Lower leg skin (tissue), 4 donors: ENCODE results near the gene BPI. TPM values are rescaled to one million over a fixed set of nuclear protein-coding genes. Genes with fewer than 3 reads are reported as not detected.

ENCODE experiments used
- DNase-seq, 2 donors: peaks; one replicate each; pipeline ENCODE4 v3.0.0-alpha.2; 2019; ENCODE audit warnings: low spot score in 2 of 2
- H3K4me3 ChIP-seq: fragments of 200-600 bp; sonication (generic); 2 replicates; pipeline ENCODE4 v1.5.1; 2017; ENCODE audit warnings: mild to moderate bottlenecking, low read depth; ENCODE audit not compliant: poor library complexity, severe bottlenecking
- POLR2A ChIP-seq, 2 donors: fragments of 450-650 bp; IDR thresholded peaks; one replicate each; pipeline ENCODE4 v1.6.1; 2016 to 2017; ENCODE audit warnings: antibody characterized with exemption in 2 of 2, mild to moderate bottlenecking in 1 of 2, moderate library complexity in 1 of 2
- WGBS, 2 donors: methylation state at CpG; one replicate each; pipeline ENCODE4 v1.1.5; 2018; 5-methylcytosine and 5-hydroxymethylcytosine counted together
- intact Hi-C: fragments of 100-400 bp; cut with DNase I; formaldehyde crosslinking; loops from one replicate; pipeline ENCODE4 v1.15.0; 2023; ENCODE audit warnings: low total_unique reads
- total RNA-seq, 4 donors: library from RNA; depleted of rRNA; stranded (reverse); fragments of >200 nt; gene quantifications; one replicate each; pipeline ENCODE4 v1.1.0, GENCODE V29; 2016
- TF ChIP-seq, protein P1 (sequence below), 3 donors: fragments of 450-650 bp; IDR thresholded peaks; one replicate each; pipeline ENCODE4 v1.5.1; 2016; ENCODE audit warnings: antibody characterized with exemption in 3 of 3, mild to moderate bottlenecking in 3 of 3, moderate library complexity in 2 of 3

The BPI gene
- total RNA-seq, 4 donors from 2014 or later = not detected

- WGBS, 2 donors = 81 to 82% methylated on average over 7 of the region's 7 CpGs
- H3K4me3 ChIP-seq = no peak overlapping the region
- TF ChIP-seq, protein P1, sequence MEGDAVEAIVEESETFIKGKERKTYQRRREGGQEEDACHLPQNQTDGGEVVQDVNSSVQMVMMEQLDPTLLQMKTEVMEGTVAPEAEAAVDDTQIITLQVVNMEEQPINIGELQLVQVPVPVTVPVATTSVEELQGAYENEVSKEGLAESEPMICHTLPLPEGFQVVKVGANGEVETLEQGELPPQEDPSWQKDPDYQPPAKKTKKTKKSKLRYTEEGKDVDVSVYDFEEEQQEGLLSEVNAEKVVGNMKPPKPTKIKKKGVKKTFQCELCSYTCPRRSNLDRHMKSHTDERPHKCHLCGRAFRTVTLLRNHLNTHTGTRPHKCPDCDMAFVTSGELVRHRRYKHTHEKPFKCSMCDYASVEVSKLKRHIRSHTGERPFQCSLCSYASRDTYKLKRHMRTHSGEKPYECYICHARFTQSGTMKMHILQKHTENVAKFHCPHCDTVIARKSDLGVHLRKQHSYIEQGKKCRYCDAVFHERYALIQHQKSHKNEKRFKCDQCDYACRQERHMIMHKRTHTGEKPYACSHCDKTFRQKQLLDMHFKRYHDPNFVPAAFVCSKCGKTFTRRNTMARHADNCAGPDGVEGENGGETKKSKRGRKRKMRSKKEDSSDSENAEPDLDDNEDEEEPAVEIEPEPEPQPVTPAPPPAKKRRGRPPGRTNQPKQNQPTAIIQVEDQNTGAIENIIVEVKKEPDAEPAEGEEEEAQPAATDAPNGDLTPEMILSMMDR (IDR thresholded peaks at IDR 0.05) = no peak
- TF ChIP-seq POLR2A (IDR thresholded peaks at IDR 0.05) = no peak
- intact Hi-C loops = no loop called here
- no peak for DNase-seq
Observed at GRCh38 chr20:38358556-38358955, 54.6 kb downstream of the BPI start.

GRCh38 chr20:38363004-38363747, 59.2 kb downstream of the BPI start:
- intact Hi-C loops = no loop called here
- DNase-seq = no peak
- TF ChIP-seq, protein P1 (IDR thresholded peaks at IDR 0.05) = no peak
- no peak for TF ChIP-seq POLR2A (IDR thresholded peaks at IDR 0.05)
- WGBS, 2 donors = 87 to 95% methylated on average over 8 of the region's 8 CpGs
- H3K4me3 ChIP-seq = no peak overlapping the region

DNA sequence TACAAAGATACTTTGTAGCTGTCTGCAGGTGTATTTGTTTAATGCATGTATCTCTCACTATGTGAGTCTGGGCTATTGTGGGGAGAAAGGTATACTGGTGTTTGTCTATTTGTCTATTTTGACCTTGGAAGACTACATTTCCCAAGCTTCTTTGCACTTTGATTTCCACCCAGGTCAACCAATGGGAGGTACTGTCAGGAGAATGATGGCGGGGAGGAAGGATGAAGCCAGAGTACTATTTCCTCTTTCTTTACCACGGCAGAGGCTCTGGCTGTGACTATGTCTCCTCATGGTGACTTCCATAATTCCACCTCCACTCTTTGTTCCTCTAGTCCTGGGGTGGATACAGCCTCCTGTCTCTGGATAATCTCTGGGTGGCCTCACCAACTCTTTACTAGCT, 65.4 kb downstream of the BPI start:
- WGBS, 2 donors = 48 to 49% methylated on average over 2 of the region's 2 CpGs
- intact Hi-C loops = no loop called here
- TF ChIP-seq, protein P1 (IDR thresholded peaks at IDR 0.05) = no peak
- no peak for TF ChIP-seq POLR2A (IDR thresholded peaks at IDR 0.05)
- no peak overlapping the region for H3K4me3 ChIP-seq
- DNase-seq = no peak

- intact Hi-C loops = no loop called here
- no peak for DNase-seq
- H3K4me3 ChIP-seq = no peak overlapping the region
- WGBS, 2 donors = 56 to 58% methylated on average over 5 of the region's 5 CpGs
- TF ChIP-seq POLR2A (IDR thresholded peaks at IDR 0.05) = no peak
- TF ChIP-seq, protein P1 (IDR thresholded peaks at IDR 0.05) = no peak
Observed at GRCh38 chr20:38372806-38373205, 68.8 kb downstream of the BPI start.

- intact Hi-C loops = no loop called here
- peak in 1 of 2 donors; percentile 72 for DNase-seq
- TF ChIP-seq, protein P1 (IDR thresholded peaks at IDR 0.05) = no peak
- TF ChIP-seq POLR2A (IDR thresholded peaks at IDR 0.05) = no peak
- 53 to 57% methylated on average over 7 of the region's 7 CpGs for WGBS, 2 donors
- no peak overlapping the region for H3K4me3 ChIP-seq
Observed at GRCh38 chr20:38373231-38373867, 69.4 kb downstream of the BPI start.
